Chondrocyte (in vitro differentiated cells): ENCODE results near the gene SLC49A3. TPM values are rescaled to one million over a fixed set of nuclear protein-coding genes. Genes with fewer than 3 reads are reported as not detected.

Source experiments
- DNase-seq: peaks from one replicate; pipeline ENCODE4 v3.0.0; 2021; ENCODE audit warnings: mixed read lengths, low spot score
- H3K27ac Mint-ChIP-seq: one replicate; pipeline ENCODE4 v1.8.0; 2021; ENCODE audit warnings: mild to moderate bottlenecking, moderate library complexity, mixed read lengths; ENCODE audit not compliant: unreplicated experiment
- H3K27me3 Mint-ChIP-seq: 2 replicates; pipeline ENCODE4 v1.8.0; 2021; ENCODE audit warnings: low read depth, mixed read lengths
- H3K36me3 Mint-ChIP-seq: 2 replicates; pipeline ENCODE4 v1.8.0; 2021; ENCODE audit warnings: low read depth, mixed read lengths
- H3K4me1 Mint-ChIP-seq: 2 replicates; pipeline ENCODE4 v1.8.0; 2021; ENCODE audit warnings: low read depth, mild to moderate bottlenecking, mixed read lengths
- H3K4me3 Mint-ChIP-seq: one replicate; pipeline ENCODE4 v1.8.0; 2021; ENCODE audit warnings: mild to moderate bottlenecking, moderate library complexity, mixed read lengths; ENCODE audit not compliant: unreplicated experiment
- H3K9me3 Mint-ChIP-seq: 2 replicates; pipeline ENCODE4 v1.8.0; 2021; ENCODE audit warnings: low read depth, mixed read lengths
- CTCF ChIP-seq: fragments of 200-600 bp; sonication (generic); IDR thresholded peaks from 2 replicates; pipeline ENCODE4 v1.5.0; 2021; ENCODE audit warnings: antibody characterized with exemption, mild to moderate bottlenecking, moderate library complexity
- total RNA-seq: library from RNA; stranded (reverse); gene quantifications from 3 replicates; pipeline ENCODE4 v1.2.1, GENCODE V29; 2021

Gene SLC49A3
- total RNA-seq, 1 donor from 2014 or later: 1.3 TPM

DNA sequence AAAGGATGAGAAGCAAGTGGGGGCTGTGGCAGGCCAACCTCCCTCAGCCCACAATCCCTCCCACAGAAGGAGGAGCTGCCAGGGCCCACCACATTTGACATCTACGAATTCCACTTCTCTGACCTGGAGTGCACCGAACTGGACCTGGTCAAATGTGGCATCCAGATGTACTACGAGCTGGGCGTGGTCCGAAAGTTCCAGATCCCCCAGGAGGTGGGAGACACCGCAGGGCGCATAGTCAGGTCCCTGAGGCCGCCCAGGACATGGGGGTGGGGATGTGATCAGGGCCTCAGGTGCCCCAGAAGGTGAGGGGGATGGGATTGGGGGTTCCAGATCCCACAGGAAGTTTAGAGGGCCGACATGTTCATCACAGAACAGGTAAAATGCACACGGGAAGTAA lies 28.6 kb downstream of the SLC49A3 start:
- Mint-ChIP-seq H3K4me3 (no peak overlapping the region), H3K36me3 (no peaks in the 10 kb centered on the region), H3K27me3 (no peaks in the 10 kb centered on the region), H3K27ac (no peak overlapping the region), H3K9me3 (no peaks in the 10 kb centered on the region), H3K4me1 (peaks cover 2% of the 10 kb centered on the region)
- DNase-seq: peak; percentile 74
- TF ChIP-seq CTCF: no peak

DNA sequence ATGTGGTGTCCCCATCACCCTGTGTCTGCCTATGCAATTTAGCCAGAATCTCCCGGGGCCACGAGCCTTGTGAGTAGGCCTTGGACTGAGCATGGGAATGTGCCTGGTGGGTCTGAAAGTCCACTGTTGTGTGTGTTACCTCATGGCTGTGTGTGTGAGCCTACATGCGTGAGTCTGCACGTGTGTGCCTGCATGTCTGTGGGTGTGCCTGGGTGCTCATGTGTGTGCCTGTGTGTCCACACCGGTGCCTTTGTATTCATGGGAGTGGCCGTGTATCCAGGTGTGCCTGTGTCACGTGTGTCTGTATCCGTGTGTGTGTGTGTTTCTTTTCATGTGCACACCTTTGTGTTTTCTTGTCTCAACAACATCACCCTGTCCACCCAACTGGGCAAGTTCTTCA lies 29.1 kb downstream of the SLC49A3 start:
- no peaks in the 10 kb centered on the region for H3K27me3 Mint-ChIP-seq
- no peaks in the 10 kb centered on the region for H3K36me3 Mint-ChIP-seq
- no peaks in the 10 kb centered on the region for H3K9me3 Mint-ChIP-seq
- peaks cover 2% of the 10 kb centered on the region for H3K4me1 Mint-ChIP-seq
- H3K4me3 Mint-ChIP-seq: no peak overlapping the region
- H3K27ac Mint-ChIP-seq: no peak overlapping the region
- DNase-seq: peak; percentile 66
- no peak for TF ChIP-seq CTCF

DNA sequence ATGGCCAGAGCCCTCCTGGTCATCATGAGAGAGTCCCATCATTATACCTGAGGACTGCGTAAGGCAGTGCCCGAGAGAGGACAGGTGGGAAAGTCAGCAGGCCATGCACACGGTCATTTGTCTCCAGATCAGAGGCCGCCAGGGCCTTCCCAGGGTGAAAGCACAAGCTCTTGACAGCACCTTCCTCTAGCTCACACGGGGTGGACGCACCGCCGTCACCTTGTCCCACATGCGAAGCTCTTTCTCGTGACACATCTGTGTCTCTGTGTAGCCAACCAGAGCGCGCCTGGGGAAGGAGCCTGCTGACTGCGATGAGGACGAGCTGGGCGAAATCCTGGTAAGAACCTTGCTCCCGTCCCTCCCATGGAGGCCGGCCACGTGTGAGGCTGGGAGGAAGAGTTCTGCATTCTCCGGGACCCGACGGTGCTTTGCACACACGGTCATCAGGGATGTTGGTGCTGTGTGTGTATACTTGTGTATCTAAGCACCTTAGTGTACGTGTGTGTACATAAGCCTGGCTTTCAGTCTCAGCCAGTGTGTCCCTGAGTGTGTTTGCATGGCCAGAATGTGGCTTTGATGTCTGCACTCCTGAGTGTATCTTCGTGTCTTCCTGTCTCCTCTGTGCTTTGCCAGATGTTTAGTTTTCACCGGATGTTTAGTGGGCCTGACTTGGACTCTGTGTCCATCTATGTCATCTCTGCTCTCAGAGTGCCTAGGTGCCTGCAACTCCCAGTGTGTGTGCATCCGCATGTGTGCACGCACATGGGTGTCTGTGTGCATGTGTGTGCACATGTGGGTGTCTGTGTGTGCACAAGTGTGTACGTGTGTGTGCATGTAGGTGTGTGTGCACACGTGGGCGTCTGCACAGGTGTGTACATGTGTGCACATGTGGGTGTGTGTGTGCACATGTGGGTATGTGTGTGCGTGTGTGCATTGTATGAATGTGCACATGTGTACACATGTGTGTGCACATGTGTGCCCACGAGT lies 30.0 kb downstream of the SLC49A3 start:
- no peak overlapping the region for H3K27ac Mint-ChIP-seq
- H3K9me3 Mint-ChIP-seq: no peaks in the 10 kb centered on the region
- no peak overlapping the region for H3K4me3 Mint-ChIP-seq
- H3K4me1 Mint-ChIP-seq: no peaks in the 10 kb centered on the region
- H3K36me3 Mint-ChIP-seq: no peaks in the 10 kb centered on the region
- TF ChIP-seq CTCF: no peak
- DNase-seq: peak; percentile 68
- no peaks in the 10 kb centered on the region for H3K27me3 Mint-ChIP-seq

DNA sequence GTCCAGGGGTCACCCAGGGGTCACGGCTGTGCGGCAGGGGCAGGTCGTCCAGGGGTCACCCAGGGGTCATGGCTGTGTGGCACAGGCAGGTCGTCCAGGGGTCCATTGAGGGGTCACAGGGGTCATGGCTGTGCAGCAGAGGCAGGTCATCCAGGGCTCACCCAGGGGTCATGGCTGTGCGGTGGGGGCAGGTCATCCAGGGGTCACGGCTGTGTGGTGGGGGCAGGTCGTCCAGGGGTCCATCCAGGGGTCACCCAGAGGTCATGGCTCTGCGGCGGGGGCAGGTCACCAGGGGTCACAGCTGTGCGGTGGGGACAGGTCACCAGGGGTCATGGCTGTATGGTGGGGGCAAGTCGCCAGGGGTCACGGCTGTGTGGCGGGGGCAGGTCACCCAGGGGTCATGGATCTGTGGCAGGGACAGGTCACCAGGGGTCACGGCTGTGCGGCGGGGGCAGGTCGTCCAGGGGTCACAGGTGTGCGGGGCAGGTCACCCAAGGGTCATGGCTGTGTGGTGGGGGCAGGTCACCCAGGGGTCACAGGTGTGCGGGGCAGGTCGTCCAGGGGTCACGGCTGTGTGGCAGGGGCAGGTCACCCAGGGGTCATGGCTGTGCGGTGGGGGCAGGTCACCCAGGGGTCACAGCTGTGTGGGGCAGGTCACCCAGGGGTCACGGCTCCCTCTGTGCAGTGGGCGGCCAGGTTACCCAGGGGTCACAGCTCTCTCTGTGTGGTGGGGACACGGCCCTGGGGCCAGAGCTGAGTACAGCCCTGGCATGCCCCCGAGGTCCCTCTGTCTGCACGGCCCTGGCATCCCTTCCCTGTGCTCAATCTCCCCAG lies 30.9 kb downstream of the SLC49A3 start:
- no peaks in the 10 kb centered on the region for H3K27me3 Mint-ChIP-seq
- H3K9me3 Mint-ChIP-seq: no peaks in the 10 kb centered on the region
- no peaks in the 10 kb centered on the region for H3K36me3 Mint-ChIP-seq
- H3K27ac Mint-ChIP-seq: no peak overlapping the region
- no peak for TF ChIP-seq CTCF
- no peak overlapping the region for H3K4me3 Mint-ChIP-seq
- DNase-seq: peak; percentile 86
- no peaks in the 10 kb centered on the region for H3K4me1 Mint-ChIP-seq

DNA sequence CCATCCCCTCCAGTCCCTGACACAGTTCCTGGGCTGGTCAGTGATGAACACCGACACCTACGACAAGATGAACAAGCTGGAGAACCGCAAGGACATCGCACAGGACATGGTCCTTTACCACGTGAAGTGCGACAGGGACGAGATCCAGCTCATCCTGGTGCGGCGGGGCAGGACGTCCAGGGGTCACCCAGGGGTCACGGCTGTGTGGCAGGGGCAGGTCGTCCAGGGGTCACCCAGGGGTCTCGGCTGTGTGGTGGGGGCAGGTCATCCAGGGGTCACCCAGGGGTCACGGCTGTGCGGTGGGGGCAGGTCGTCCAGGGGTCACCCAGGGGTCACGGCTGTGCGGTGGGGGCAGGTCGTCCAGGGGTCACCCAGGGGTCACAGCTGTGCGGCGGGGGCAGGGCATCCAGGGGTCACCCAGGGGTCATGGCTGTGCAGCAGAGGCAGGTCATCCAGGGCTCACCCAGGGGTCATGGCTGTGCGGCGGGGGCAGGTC lies 31.6 kb downstream of the SLC49A3 start:
- no peaks in the 10 kb centered on the region for H3K4me1 Mint-ChIP-seq
- H3K27me3 Mint-ChIP-seq: no peaks in the 10 kb centered on the region
- no peaks in the 10 kb centered on the region for H3K36me3 Mint-ChIP-seq
- no peak for TF ChIP-seq CTCF
- H3K9me3 Mint-ChIP-seq: no peaks in the 10 kb centered on the region
- DNase-seq: peak; percentile 84
- H3K27ac Mint-ChIP-seq: no peak overlapping the region
- H3K4me3 Mint-ChIP-seq: no peak overlapping the region
